Measurements from ENCODE around the gene RPP21.

DNA sequence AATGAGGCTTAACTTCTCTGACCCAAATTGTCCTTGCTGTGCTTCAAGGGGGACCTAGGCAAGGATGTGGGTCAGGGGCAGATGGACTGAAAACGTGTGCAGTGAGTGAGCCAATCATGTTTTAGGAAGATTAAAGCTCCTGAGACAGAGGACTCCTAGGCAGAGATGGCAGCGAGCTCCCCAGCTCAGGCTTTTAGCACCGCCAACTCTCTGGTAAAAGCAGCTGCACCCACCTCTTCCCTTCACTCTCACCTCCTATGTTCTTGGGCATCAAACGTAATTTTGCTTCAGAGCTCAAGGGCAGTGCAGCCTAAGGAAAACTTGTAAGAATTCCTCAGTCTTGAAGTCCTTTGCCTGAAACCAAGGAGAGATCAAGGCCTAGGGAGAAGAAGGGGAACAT, 10.3 kb downstream of the RPP21 start:
- TF ChIP-seq SUZ12 (IDR thresholded peaks at IDR 0.05) (no peak), LEF1 (IDR thresholded peaks at IDR 0.05; ENCODE audit: borderline replicate concordance) (no peak), FOXM1 (IDR thresholded peaks at IDR 0.05; ENCODE audit: borderline replicate concordance) (no peak), SP1 (IDR thresholded peaks at IDR 0.05) (no peak), BHLHE40 (IDR thresholded peaks at IDR 0.05; ENCODE audit: borderline replicate concordance) (no peak), ARNT (IDR thresholded peaks at IDR 0.05) (no peak), TARDBP (IDR thresholded peaks at IDR 0.05) (no peak), ELF4 (IDR thresholded peaks at IDR 0.05) (no peak), CTBP1 (IDR thresholded peaks at IDR 0.05; ENCODE audit: borderline replicate concordance) (no peak)
